ENCODE measurements around the gene TOX3. TPM values are rescaled to one million over a fixed set of nuclear protein-coding genes. Genes with fewer than 3 reads are reported as not detected.
A peak's percentile ranks its signal among the peaks of the same experiment; 100 is the strongest.

TOX3 gene
- total and polyA plus RNA-seq, 9 donors: 0.44 to 2.2 (median 1.5) TPM

DNA sequence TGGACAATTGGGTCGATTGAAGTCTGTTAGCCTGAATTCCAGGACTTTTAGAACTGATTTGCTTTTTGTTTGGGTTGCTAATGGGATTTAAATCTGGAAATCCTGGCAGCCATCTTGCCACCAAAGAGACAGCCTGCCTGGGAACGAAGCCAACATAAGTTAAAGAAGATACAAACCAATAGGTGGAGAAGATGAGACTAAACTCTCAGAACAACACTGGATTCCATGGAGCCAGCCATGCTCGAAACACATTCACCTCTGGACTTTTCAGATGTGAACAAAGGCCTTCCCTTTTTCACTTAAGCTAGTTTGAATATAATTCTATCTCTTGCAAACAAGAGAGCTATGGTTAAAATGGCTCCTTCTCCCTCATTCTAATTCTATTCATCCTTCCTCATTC, 135.9 kb downstream of the TOX3 start:
- no peaks in the 10 kb centered on the region for H3K9me3 ChIP-seq (replicated peaks; ENCODE audit: control insufficient read depth, low read depth, low read length)

DNA sequence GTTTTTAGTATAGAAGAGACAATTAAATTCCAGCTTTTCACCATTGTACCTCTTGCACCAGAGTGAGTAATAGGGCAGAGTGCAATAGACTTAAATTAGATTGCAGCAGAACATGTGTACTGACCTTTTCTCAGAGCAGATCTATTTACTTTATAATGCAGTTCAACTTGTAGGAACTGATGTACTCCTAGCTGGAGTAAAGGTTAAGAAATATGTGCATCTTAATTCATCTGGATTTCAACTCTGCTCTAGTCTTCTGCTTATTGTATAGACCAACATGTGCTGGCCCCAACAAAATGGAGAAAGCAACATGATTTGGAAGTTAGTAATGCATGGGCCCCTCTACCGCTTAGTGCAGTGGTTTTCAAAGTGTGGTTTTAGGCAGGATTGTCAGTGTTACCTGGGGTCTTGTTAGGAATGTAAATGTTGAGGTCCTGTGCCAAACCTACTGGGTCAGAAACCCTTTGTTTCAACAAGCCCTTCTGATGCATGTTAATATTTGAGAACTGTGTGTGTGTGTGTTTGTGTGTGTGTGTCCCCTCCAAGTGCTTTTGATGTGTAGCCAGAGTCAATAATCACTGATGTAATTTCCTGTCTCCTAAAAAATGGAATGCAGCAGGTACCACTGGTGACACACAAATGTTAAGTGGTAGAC, 138.6 kb downstream of the TOX3 start:
- Histone ChIP-seq H3K27ac (ENCODE audit: low read length) (no peak overlapping the region), H3K27me3 (ENCODE audit: control insufficient read depth, insufficient read depth, low read length) (no peaks in the 10 kb centered on the region), H3K36me3 (ENCODE audit: control insufficient read depth, insufficient read depth, low read length) (no peaks in the 10 kb centered on the region), H3K9me3 (replicated peaks; ENCODE audit: control insufficient read depth, low read depth, low read length) (no peaks in the 10 kb centered on the region), H3K4me1 (ENCODE audit: control insufficient read depth, insufficient read depth, low read length) (peaks cover 2% of the 10 kb centered on the region), H3K4me3 (ENCODE audit: low read length) (no peak overlapping the region)
- DNase-seq: no peak
- WGBS (ENCODE audit: insufficient coverage): 83% methylated on average over 1 of the region's 1 CpG

More for the DNA sequence above, 135.9 kb downstream of the TOX3 start:
- Histone ChIP-seq H3K27me3 (ENCODE audit: control insufficient read depth, insufficient read depth, low read length) (no peaks in the 10 kb centered on the region), H3K36me3 (ENCODE audit: control insufficient read depth, insufficient read depth, low read length) (no peaks in the 10 kb centered on the region), H3K27ac (ENCODE audit: low read length) (no peak overlapping the region), H3K4me1 (ENCODE audit: control insufficient read depth, insufficient read depth, low read length) (no peaks in the 10 kb centered on the region), H3K4me3 (ENCODE audit: low read length) (no peak overlapping the region)
- 60% methylated on average over 1 of the region's 3 CpGs for WGBS (ENCODE audit: insufficient coverage)
- no peak for DNase-seq

DNA sequence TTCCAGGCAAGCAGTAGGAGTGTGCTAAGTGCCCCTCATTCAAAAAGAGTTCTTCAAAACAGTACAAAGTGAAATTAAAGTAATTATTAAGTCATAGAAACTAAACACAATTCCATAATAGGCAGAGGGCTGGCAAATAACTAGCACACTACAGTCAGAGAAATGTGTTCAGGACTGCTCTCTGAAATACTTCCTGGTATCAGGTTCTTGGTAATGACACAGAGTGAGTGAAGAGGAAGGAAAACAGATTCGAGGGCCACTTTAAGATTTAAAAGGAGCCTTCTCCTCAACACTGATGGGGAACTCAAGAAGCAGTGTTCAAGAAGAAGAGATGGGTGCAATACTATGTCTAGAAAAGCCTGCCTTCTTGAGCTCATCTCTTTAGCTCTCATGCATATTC, 139.2 kb downstream of the TOX3 start:
- Histone ChIP-seq H3K27ac (ENCODE audit: low read length) (no peak overlapping the region), H3K4me3 (ENCODE audit: low read length) (no peak overlapping the region), H3K27me3 (ENCODE audit: control insufficient read depth, insufficient read depth, low read length) (no peaks in the 10 kb centered on the region), H3K9me3 (replicated peaks; ENCODE audit: control insufficient read depth, low read depth, low read length) (no peaks in the 10 kb centered on the region), H3K4me1 (ENCODE audit: control insufficient read depth, insufficient read depth, low read length) (peaks cover 2% of the 10 kb centered on the region), H3K36me3 (ENCODE audit: control insufficient read depth, insufficient read depth, low read length) (no peaks in the 10 kb centered on the region)
- no peak for DNase-seq
- no CpG with 5 or more reads among the region's 1 CpG for WGBS (ENCODE audit: insufficient coverage)

DNA sequence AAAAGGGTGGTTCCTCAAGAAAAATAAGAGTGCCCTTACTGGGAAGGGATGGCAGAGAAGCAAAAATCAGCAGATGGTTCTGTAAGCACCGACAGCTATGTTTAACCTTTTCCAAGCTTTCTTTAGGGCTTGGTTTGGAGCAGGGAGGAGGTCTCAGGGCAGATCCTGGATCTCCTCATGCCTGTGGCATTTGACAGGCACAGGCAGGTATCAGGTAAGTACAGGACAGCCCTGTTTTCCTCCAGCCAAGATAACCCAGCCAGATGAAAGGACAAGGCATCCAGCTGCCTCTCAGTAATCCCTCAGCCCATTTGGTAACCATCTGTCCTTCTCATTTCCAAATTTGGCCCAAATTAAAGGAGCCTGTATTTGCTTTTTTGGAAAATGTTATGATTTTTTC, 141.5 kb downstream of the TOX3 start:
- peak; percentile 5 for DNase-seq
- 57% methylated on average over 1 of the region's 1 CpG for WGBS (ENCODE audit: insufficient coverage)
- H3K27ac ChIP-seq (ENCODE audit: low read length): no peak overlapping the region
- no peak overlapping the region for H3K4me3 ChIP-seq (ENCODE audit: low read length)
- no peaks in the 10 kb centered on the region for H3K27me3 ChIP-seq (ENCODE audit: control insufficient read depth, insufficient read depth, low read length)
- peaks cover 2% of the 10 kb centered on the region for H3K4me1 ChIP-seq (ENCODE audit: control insufficient read depth, insufficient read depth, low read length)
- H3K9me3 ChIP-seq (replicated peaks; ENCODE audit: control insufficient read depth, low read depth, low read length): no peaks in the 10 kb centered on the region
- H3K36me3 ChIP-seq (ENCODE audit: control insufficient read depth, insufficient read depth, low read length): no peaks in the 10 kb centered on the region

DNA sequence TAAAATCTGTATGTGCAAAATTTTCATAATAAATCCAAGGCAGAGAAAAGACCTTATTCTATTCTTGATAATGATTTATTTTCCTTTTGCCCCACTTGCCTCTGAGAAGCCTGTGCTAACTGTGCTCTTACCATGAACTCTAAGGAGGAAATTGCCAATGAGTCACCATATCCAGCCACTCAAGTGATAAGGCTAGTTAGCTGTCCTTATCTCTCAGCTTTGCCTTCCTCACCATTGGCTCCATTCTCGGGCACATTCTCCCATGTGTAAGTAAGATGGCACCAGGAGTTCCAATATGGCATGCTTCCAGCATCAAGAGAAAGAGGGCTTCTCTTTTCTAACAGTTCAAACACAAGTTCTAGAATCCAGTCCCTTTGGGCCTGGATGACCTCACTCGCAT, 142.4 kb downstream of the TOX3 start:
- WGBS (ENCODE audit: insufficient coverage): no CpG with 5 or more reads among the region's 2 CpGs

DNA sequence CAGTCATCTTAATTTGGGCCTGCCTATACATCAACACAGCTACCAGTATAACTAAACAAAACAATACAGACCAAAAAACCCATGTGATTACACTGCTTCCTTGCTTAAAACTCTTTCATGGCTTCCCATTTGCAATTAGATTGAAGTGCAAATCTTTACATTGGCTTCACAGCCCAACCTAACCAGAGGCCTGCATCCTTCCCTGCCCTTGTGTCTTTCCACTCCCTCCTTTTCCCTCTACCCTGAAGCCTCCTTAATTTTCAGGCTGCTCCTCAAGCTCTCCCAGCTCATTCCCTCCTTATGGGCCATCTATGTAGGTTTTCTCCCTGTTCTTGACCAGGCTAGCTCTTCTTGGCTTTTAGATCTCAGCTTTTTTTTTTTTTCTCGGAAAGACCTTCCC, 147.8 kb downstream of the TOX3 start:
- no CpG with 5 or more reads among the region's 1 CpG for WGBS (ENCODE audit: insufficient coverage)
- Histone ChIP-seq H3K4me3 (ENCODE audit: low read length) (no peak overlapping the region), H3K27me3 (ENCODE audit: control insufficient read depth, insufficient read depth, low read length) (no peaks in the 10 kb centered on the region), H3K9me3 (replicated peaks; ENCODE audit: control insufficient read depth, low read depth, low read length) (no peaks in the 10 kb centered on the region), H3K27ac (ENCODE audit: low read length) (no peak overlapping the region), H3K36me3 (ENCODE audit: control insufficient read depth, insufficient read depth, low read length) (no peaks in the 10 kb centered on the region), H3K4me1 (ENCODE audit: control insufficient read depth, insufficient read depth, low read length) (no peaks in the 10 kb centered on the region)
- no peak for DNase-seq

More for the DNA sequence above, 142.4 kb downstream of the TOX3 start:
- Histone ChIP-seq H3K4me3 (ENCODE audit: low read length) (no peak overlapping the region), H3K4me1 (ENCODE audit: control insufficient read depth, insufficient read depth, low read length) (peaks cover 2% of the 10 kb centered on the region), H3K27me3 (ENCODE audit: control insufficient read depth, insufficient read depth, low read length) (no peaks in the 10 kb centered on the region), H3K9me3 (replicated peaks; ENCODE audit: control insufficient read depth, low read depth, low read length) (no peaks in the 10 kb centered on the region), H3K36me3 (ENCODE audit: control insufficient read depth, insufficient read depth, low read length) (no peaks in the 10 kb centered on the region), H3K27ac (ENCODE audit: low read length) (no peak overlapping the region)
- no peak for DNase-seq

DNA sequence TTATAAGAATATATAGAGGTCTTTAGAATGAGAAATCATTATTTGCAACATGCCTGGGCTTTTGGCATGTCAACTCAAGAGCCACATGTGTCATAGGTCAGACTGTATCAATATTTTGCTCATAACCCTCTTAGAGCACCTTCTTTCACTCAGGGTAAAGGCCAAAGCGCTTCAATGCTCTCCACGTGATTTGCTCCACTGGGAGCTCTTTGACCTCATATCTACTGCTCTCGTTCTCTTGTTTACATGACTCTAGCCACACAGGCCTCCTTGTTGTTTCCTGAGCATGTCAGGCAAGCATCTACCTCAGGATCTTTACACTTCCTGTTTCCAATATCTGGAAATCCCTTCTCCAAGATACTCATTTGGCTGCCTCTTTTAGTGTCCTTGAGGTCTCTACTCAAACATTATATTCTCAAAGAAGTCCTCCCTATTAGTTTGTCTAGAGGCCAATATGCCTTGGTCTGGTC, 148.4 kb downstream of the TOX3 start:
- H3K27ac ChIP-seq (ENCODE audit: low read length): no peak overlapping the region
- WGBS (ENCODE audit: insufficient coverage): 52% methylated on average over 3 of the region's 3 CpGs

DNA sequence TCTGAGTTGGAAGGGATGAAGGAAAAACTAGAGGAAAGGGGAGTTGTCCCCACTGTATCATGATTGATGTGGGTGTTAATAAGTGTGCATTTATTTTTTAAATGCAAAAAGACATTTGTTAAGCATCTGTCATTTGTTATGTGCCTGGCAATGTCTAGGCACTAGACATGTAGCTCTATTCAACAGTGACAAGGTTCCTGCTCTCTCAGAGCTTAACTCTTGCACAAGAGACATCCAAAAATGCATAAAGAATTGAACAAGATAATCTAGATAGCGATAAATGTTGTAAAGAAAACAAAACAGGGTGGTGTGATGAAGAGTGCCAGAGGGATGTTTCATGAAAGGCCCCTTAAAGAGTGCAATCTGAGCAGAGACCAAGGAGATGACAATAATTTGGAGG, 148.9 kb downstream of the TOX3 start:
- H3K9me3 ChIP-seq (replicated peaks; ENCODE audit: control insufficient read depth, low read depth, low read length): no peaks in the 10 kb centered on the region
- H3K27ac ChIP-seq (ENCODE audit: low read length): no peak overlapping the region
- H3K4me3 ChIP-seq (ENCODE audit: low read length): no peak overlapping the region
- no peaks in the 10 kb centered on the region for H3K4me1 ChIP-seq (ENCODE audit: control insufficient read depth, insufficient read depth, low read length)
- DNase-seq: no peak
- 67% methylated on average over 1 of the region's 1 CpG for WGBS (ENCODE audit: insufficient coverage)
- no peaks in the 10 kb centered on the region for H3K36me3 ChIP-seq (ENCODE audit: control insufficient read depth, insufficient read depth, low read length)
- H3K27me3 ChIP-seq (ENCODE audit: control insufficient read depth, insufficient read depth, low read length): no peaks in the 10 kb centered on the region

More for the DNA sequence above, 148.4 kb downstream of the TOX3 start:
- no peaks in the 10 kb centered on the region for H3K36me3 ChIP-seq (ENCODE audit: control insufficient read depth, insufficient read depth, low read length)
- H3K4me3 ChIP-seq (ENCODE audit: low read length): no peak overlapping the region
- H3K27me3 ChIP-seq (ENCODE audit: control insufficient read depth, insufficient read depth, low read length): no peaks in the 10 kb centered on the region
- H3K4me1 ChIP-seq (ENCODE audit: control insufficient read depth, insufficient read depth, low read length): no peaks in the 10 kb centered on the region
- no peaks in the 10 kb centered on the region for H3K9me3 ChIP-seq (replicated peaks; ENCODE audit: control insufficient read depth, low read depth, low read length)
- DNase-seq: no peak

DNA sequence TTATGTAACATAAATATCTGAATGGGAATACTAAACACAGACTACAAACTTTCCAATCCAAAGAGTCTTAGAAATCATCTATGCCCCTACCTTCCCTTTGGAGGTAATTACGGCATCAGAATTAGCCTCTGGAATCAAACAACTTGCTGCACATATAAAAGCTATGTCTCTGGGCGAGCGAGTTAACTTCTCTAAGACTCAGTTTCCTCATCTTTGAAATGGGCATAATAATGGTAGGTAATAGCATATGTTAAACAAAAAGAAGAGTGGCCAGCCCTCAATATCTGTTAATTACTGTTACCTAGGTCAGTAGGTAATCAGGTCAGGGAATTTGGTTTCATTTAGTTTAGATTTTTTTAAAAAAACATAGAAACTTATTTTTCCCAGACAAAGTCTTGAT, 153.5 kb downstream of the TOX3 start:
- H3K4me3 ChIP-seq (ENCODE audit: low read length): no peak overlapping the region
- no peaks in the 10 kb centered on the region for H3K27me3 ChIP-seq (ENCODE audit: control insufficient read depth, insufficient read depth, low read length)
- no peaks in the 10 kb centered on the region for H3K9me3 ChIP-seq (replicated peaks; ENCODE audit: control insufficient read depth, low read depth, low read length)
- no peaks in the 10 kb centered on the region for H3K4me1 ChIP-seq (ENCODE audit: control insufficient read depth, insufficient read depth, low read length)
- WGBS (ENCODE audit: insufficient coverage): 100% methylated on average over 1 of the region's 3 CpGs
- H3K27ac ChIP-seq (ENCODE audit: low read length): no peak overlapping the region
- DNase-seq: no peak
- no peaks in the 10 kb centered on the region for H3K36me3 ChIP-seq (ENCODE audit: control insufficient read depth, insufficient read depth, low read length)

DNA sequence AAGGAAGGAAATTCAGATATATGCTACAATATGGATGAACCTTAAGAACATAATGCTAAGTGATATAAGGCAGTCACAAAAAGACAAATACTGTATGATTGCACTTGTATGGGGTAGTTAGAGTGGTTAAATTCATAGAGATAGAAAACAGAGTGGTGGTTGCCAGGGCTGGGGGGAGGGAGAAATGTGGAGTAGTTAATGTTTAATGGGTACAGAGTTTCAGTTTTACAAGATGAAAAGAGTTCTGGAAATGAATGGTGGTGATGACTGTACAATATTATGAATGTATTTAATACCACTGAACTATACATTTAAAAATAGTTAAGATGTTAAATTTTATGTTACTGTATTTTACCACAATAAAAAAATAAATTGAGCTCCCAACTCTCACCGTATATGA, 157.9 kb downstream of the TOX3 start:
- no peak overlapping the region for H3K4me3 ChIP-seq (ENCODE audit: low read length)
- no CpG with 5 or more reads among the region's 1 CpG for WGBS (ENCODE audit: insufficient coverage)
- no peaks in the 10 kb centered on the region for H3K27me3 ChIP-seq (ENCODE audit: control insufficient read depth, insufficient read depth, low read length)
- H3K4me1 ChIP-seq (ENCODE audit: control insufficient read depth, insufficient read depth, low read length): no peaks in the 10 kb centered on the region
- no peaks in the 10 kb centered on the region for H3K9me3 ChIP-seq (replicated peaks; ENCODE audit: control insufficient read depth, low read depth, low read length)
- no peak for DNase-seq
- no peaks in the 10 kb centered on the region for H3K36me3 ChIP-seq (ENCODE audit: control insufficient read depth, insufficient read depth, low read length)
- H3K27ac ChIP-seq (ENCODE audit: low read length): no peak overlapping the region
